Mesenchymal stem cell (in vitro differentiated cells and primary cell): ENCODE measurements around the gene TC2N.
"Not testable (repeated sequence)": the region's sequence is repeated elsewhere in the genome, so short reads cannot be mapped to it uniquely, and the experiment has no call there.

ENCODE experiments used
- DNase-seq: peaks from one replicate; pipeline ENCODE4 v3.0.0-alpha.2; 2013
- H2AFZ ChIP-seq: one replicate; pipeline ENCODE4 v1.6.1; 2013; ENCODE audit warnings: low read depth, mild to moderate bottlenecking, control low read depth, inconsistent platforms, low read length, moderate library complexity
- H2AK5ac ChIP-seq: 2 replicates; pipeline ENCODE4 v1.6.1; 2013; ENCODE audit warnings: low read length, moderate library complexity, mild to moderate bottlenecking, inconsistent platforms; ENCODE audit not compliant: severe bottlenecking
- H2BK120ac ChIP-seq: one replicate; pipeline ENCODE4 v1.6.1; 2013; ENCODE audit warnings: low read depth, mild to moderate bottlenecking, inconsistent platforms, low read length, moderate library complexity
- H2BK12ac ChIP-seq, 2 experiments: one replicate each; pipeline ENCODE4 v1.6.1; 2013; ENCODE audit warnings: inconsistent platforms in 2 of 2, low read length in 2 of 2, mild to moderate bottlenecking in 2 of 2, moderate library complexity in 2 of 2, control low read depth in 1 of 2
- H2BK15ac ChIP-seq: one replicate; pipeline ENCODE4 v1.6.1; 2013; ENCODE audit warnings: mild to moderate bottlenecking, low read depth, inconsistent platforms; ENCODE audit not compliant: poor library complexity, severe bottlenecking
- H2BK5ac ChIP-seq: 2 replicates; pipeline ENCODE4 v1.6.1; 2013; ENCODE audit warnings: low read depth, mild to moderate bottlenecking, low read length, control low read depth, inconsistent platforms; ENCODE audit not compliant: poor library complexity, severe bottlenecking
- H3K14ac ChIP-seq, 2 experiments: one replicate each; pipeline ENCODE4 v1.6.1; 2013; ENCODE audit warnings: inconsistent platforms in 2 of 2, low read length in 2 of 2, control low read depth in 1 of 2, mild to moderate bottlenecking in 1 of 2, moderate library complexity in 1 of 2
- H3K18ac ChIP-seq, 2 experiments: one replicate each; pipeline ENCODE4 v1.6.1; 2013; ENCODE audit warnings: inconsistent platforms in 2 of 2, low read length in 2 of 2, control low read depth in 1 of 2, low read depth in 1 of 2, mild to moderate bottlenecking in 1 of 2
- H3K23ac ChIP-seq, 2 experiments: one replicate each; pipeline ENCODE4 v1.6.1; 2013; ENCODE audit warnings: inconsistent platforms in 2 of 2, low read length in 2 of 2, mild to moderate bottlenecking in 2 of 2, moderate library complexity in 2 of 2, control low read depth in 1 of 2
- H3K27ac ChIP-seq: 2 replicates; pipeline ENCODE4 v1.5.1; 2013; ENCODE audit warnings: mild to moderate bottlenecking, moderate library complexity, low read length, control low read depth, inconsistent platforms; ENCODE audit not compliant: poor library complexity, severe bottlenecking
- H3K27me3 ChIP-seq, 2 experiments: 2 replicates each; pipeline versions ENCODE4 v1.6.1 to v1.7.0; 2013; ENCODE audit warnings: low read length in 2 of 2, mild to moderate bottlenecking in 2 of 2, moderate library complexity in 2 of 2, control low read depth in 1 of 2, inconsistent platforms in 1 of 2; ENCODE audit not compliant: control insufficient read depth in 1 of 2, insufficient read depth in 1 of 2
- H3K36me3 ChIP-seq, 2 experiments: 2 replicates each; pipeline versions ENCODE4 v1.6.1 to v1.7.0; 2013; ENCODE audit warnings: low read length in 2 of 2, control low read depth in 1 of 2, inconsistent platforms in 1 of 2, low read depth in 1 of 2, mild to moderate bottlenecking in 1 of 2; ENCODE audit not compliant: insufficient read depth in 2 of 2, control insufficient read depth in 1 of 2
- H3K4ac ChIP-seq, 2 experiments: one replicate each; pipeline ENCODE4 v1.6.1; 2013; ENCODE audit warnings: inconsistent platforms in 2 of 2, low read length in 2 of 2, mild to moderate bottlenecking in 2 of 2, moderate library complexity in 2 of 2, control low read depth in 1 of 2, low read depth in 1 of 2
- H3K4me1 ChIP-seq: 2 replicates; pipeline ENCODE4 v1.6.1; 2013; ENCODE audit warnings: low read depth, low read length, control low read depth; ENCODE audit not compliant: control insufficient read depth, insufficient read depth
- H3K4me2 ChIP-seq: 2 replicates; pipeline ENCODE4 v1.6.1; 2013; ENCODE audit warnings: low read length, mild to moderate bottlenecking, inconsistent platforms; ENCODE audit not compliant: poor library complexity, severe bottlenecking
- H3K4me3 ChIP-seq, 2 experiments: 2 replicates each; pipeline versions ENCODE4 v1.5.1 to v1.7.0; 2013; ENCODE audit warnings: low read length in 2 of 2, mild to moderate bottlenecking in 2 of 2, control low read depth in 1 of 2, low read depth in 1 of 2; ENCODE audit not compliant: insufficient read depth in 1 of 2
- H3K79me1 ChIP-seq: replicated peaks from 2 replicates; pipeline ENCODE4 v1.6.1; 2013; ENCODE audit warnings: mild to moderate bottlenecking, control low read depth, low read length, inconsistent platforms; ENCODE audit not compliant: poor library complexity, severe bottlenecking
- H3K9ac ChIP-seq: 2 replicates; pipeline ENCODE4 v1.7.0; 2013; ENCODE audit warnings: mild to moderate bottlenecking, low read length, moderate library complexity
- H3K9me3 ChIP-seq: 2 replicates; pipeline ENCODE4 v1.7.0; 2013; ENCODE audit warnings: mild to moderate bottlenecking, low read length; ENCODE audit not compliant: control insufficient read depth
- H4K8ac ChIP-seq: one replicate; pipeline ENCODE4 v1.6.1; 2013; ENCODE audit warnings: inconsistent platforms, mild to moderate bottlenecking, low read length, moderate library complexity
- H4K91ac ChIP-seq: one replicate; pipeline ENCODE4 v1.6.1; 2013; ENCODE audit warnings: mild to moderate bottlenecking, low read length, inconsistent platforms
- WGBS: methylation state at CpG from one replicate; pipeline ENCODE4 v1.1.7; 2013; ENCODE audit warnings: mixed read lengths; 5-methylcytosine and 5-hydroxymethylcytosine counted together

TC2N gene

DNA sequence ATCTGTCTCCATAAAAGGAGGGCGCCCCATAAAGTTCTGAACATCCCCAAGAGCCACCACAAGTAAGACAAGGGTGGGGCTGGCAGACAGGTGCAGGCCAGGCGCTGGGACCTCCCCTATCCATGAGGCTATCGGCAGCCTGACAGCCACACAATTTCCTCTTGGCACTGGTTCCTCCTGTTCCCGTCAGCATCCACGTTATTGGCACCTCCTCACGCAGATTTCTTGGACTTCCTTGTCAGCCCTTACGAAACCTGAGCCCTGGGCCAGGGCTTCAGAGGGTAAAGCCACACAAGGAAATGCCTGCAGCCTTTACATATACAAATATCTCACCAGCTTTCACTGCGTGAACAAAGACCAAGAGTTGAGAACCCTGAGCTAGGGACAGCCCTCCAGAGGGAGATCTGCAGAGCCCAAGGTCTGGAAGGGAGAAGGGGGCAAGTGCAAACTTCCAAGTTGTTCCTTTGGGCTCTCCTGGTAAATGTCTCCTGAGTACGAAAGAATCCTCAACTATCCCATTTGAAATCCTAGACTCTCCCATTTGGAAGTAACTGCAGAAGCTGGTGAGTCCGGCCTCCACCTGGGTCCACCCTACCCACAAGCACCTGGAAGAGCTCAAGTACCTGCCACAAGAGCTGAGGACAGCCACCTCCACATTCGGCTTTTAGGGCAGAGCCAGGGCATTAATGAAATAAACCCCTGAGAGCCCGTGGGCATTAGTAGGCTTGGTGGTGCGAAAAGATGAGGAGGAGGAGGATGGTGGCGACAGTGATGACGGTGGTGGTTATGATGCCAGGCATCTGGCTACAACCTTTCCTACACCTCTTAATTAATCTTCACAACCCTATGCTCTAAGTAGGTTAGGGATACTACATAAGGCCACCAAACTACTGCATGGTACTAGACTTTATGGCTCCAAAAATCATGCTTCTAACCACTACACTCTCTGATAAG, 5.5 kb upstream of the TC2N start:
- Histone ChIP-seq H3K27me3 (peaks cover 0 to 25% of the 10 kb centered on the region in 2 experiments), H3K4me2 (no peak overlapping the region), H3K4me1 (peaks cover 13% of the 10 kb centered on the region), H4K8ac (no peak overlapping the region), H3K18ac (no peak overlapping the region), H3K9me3 (no peaks in the 10 kb centered on the region), H3K14ac (no peak overlapping the region), H2BK12ac (no peak overlapping the region), H3K4ac (no peak overlapping the region), H3K9ac (no peak overlapping the region), H2BK5ac (no peak overlapping the region), H2BK15ac (no peak overlapping the region), H3K4me3 (no peak overlapping the region), H2AK5ac (no peak overlapping the region), H2BK120ac (no peak overlapping the region), H3K23ac (no peak overlapping the region), H2AFZ (no peak overlapping the region), H3K27ac (no peak overlapping the region), H3K79me1 (no peaks in the 10 kb centered on the region), H4K91ac (no peak overlapping the region), H3K36me3 (peaks cover 0 to 59% of the 10 kb centered on the region in 2 experiments)
- WGBS = 82% methylated on average over 10 of the region's 15 CpGs
- DNase-seq = no peak

DNA sequence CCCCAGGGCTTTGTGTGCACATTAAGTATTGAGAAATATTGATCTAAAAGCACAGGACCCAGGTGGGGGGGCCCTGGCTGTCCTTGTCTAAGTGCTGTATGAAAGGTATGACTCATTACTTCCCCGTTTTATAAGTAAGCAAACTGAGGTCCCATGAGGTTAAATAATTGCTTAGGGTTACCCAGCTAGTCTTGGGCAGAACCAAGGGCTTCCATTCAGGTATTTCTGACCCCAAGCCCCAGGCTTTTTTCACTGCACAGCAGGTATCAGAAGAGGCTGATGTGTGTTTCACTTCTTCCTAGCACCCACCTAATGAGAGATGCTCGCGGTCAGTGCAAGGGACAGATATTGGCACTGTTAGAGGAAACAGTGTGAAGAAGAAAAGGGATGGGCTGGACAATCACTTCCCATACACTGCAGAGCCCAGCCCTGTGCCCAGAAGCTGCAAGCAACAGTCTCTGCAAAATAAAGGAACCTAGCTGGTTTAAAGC, 4.7 kb upstream of the TC2N start:
- Histone ChIP-seq H2BK5ac (no peak overlapping the region), H3K36me3 (peaks cover 0 to 59% of the 10 kb centered on the region in 2 experiments), H3K18ac (no peak overlapping the region), H2BK12ac (no peak overlapping the region), H4K91ac (no peak overlapping the region), H3K27ac (no peak overlapping the region), H3K9me3 (no peaks in the 10 kb centered on the region), H2BK15ac (no peak overlapping the region), H3K14ac (no peak overlapping the region), H3K27me3 (peaks cover 0 to 31% of the 10 kb centered on the region in 2 experiments), H3K4me3 (no peak overlapping the region), H3K4ac (no peak overlapping the region), H3K9ac (no peak overlapping the region), H2AFZ (no peak overlapping the region), H4K8ac (no peak overlapping the region), H3K4me1 (peaks cover 13% of the 10 kb centered on the region), H3K79me1 (no peaks in the 10 kb centered on the region), H3K23ac (no peak overlapping the region), H2BK120ac (no peak overlapping the region), H2AK5ac (no peak overlapping the region), H3K4me2 (no peak overlapping the region)
- DNase-seq = peak; percentile 17
- WGBS = 40% methylated on average over 1 of the region's 3 CpGs

DNA sequence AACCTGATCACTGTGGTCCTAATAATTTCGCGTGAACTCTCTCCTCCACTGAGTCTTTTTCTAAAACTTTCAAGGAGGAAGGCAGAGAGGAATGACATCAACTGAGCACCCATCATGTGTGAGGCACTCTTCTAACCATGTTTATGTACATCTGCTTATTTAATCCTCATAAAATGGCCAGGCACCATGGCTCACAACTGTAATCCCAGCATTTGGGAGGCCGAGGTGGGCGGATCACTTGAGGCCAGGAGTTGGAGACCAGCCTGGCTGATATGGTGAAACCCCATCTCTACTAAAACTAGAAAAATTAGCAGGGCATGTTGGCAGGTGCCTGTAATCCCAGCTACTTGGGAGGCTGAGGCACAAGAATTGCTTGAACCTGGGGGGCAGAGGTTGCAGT, 4.1 kb upstream of the TC2N start:
- not testable (repeated sequence) for H2BK12ac ChIP-seq, H4K91ac ChIP-seq, H3K9me3 ChIP-seq, H3K27ac ChIP-seq, H2AK5ac ChIP-seq, H2BK15ac ChIP-seq, H3K4me3 ChIP-seq, H3K4ac ChIP-seq, H3K18ac ChIP-seq, H3K9ac ChIP-seq, H2AFZ ChIP-seq, H2BK120ac ChIP-seq, H3K23ac ChIP-seq, H2BK5ac ChIP-seq, DNase-seq, H3K14ac ChIP-seq, H3K4me2 ChIP-seq, H4K8ac ChIP-seq, H3K79me1 ChIP-seq
- Histone ChIP-seq H3K36me3 (peaks cover 0 to 53% of the 10 kb centered on the region in 2 experiments), H3K4me1 (peaks cover 13% of the 10 kb centered on the region), H3K27me3 (peaks cover 0 to 34% of the 10 kb centered on the region in 2 experiments)
- WGBS = 66% methylated on average over 4 of the region's 4 CpGs

DNA sequence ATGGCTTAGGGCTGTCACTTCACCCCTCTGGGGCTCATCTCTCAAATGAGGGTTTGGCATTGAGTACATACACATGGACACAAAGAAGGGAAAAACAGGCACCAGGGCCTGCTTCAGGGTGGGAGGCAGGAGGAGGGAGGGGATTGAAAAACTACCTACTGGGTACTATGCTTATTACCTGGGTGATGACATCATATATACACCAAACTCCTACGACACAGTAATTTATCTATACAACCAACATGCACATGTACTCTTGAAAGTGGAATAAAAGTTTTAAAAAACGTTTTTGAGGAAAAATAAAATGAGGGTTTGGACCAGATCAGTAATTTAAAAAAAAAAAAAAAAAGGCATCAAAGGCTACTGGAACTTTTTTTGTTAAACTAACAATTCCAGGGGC, 3.6 kb upstream of the TC2N start:
- H2AK5ac ChIP-seq = no peak overlapping the region
- no peak overlapping the region for H2AFZ ChIP-seq
- H3K4me3 ChIP-seq = no peak overlapping the region
- no peak overlapping the region for H2BK12ac ChIP-seq
- H3K18ac ChIP-seq = no peak overlapping the region
- H2BK5ac ChIP-seq = no peak overlapping the region
- no peaks in the 10 kb centered on the region for H3K79me1 ChIP-seq
- peaks cover 0 to 35% of the 10 kb centered on the region in 2 experiments for H3K27me3 ChIP-seq
- H3K23ac ChIP-seq = no peak overlapping the region
- no peak for DNase-seq
- H3K36me3 ChIP-seq = peaks cover 0 to 48% of the 10 kb centered on the region in 2 experiments
- H4K8ac ChIP-seq = no peak overlapping the region
- no peak overlapping the region for H2BK15ac ChIP-seq
- H3K9me3 ChIP-seq = no peaks in the 10 kb centered on the region
- no CpG with 5 or more reads among the region's 2 CpGs for WGBS
- no peak overlapping the region for H4K91ac ChIP-seq
- H3K9ac ChIP-seq = no peak overlapping the region
- H3K14ac ChIP-seq = no peak overlapping the region
- no peak overlapping the region for H3K27ac ChIP-seq
- peaks cover 13% of the 10 kb centered on the region for H3K4me1 ChIP-seq
- H3K4ac ChIP-seq = no peak overlapping the region
- H2BK120ac ChIP-seq = no peak overlapping the region
- no peak overlapping the region for H3K4me2 ChIP-seq
